22Rv1 (cell line): ENCODE measurements around the gene FRMD3.
"Not testable (repeated sequence)": the region's sequence is repeated elsewhere in the genome, so short reads cannot be mapped to it uniquely, and the experiment has no call there.

Experiments used
- H3K27ac ChIP-seq: fragments of 450-650 bp; 2 replicates; pipeline ENCODE4 v1.5.1; 2017
- ZFX ChIP-seq: fragments of 450-650 bp; IDR thresholded peaks from 2 replicates; pipeline ENCODE4 v1.6.1; 2017; ENCODE audit warnings: antibody characterized with exemption, borderline replicate concordance
- TF ChIP-seq, protein P1 (sequence below): fragments of 450-650 bp; IDR thresholded peaks from 2 replicates; pipeline ENCODE4 v1.5.1; 2017; ENCODE audit warnings: mild to moderate bottlenecking

Gene FRMD3

GRCh38 chr9:83523684-83524083, 14.5 kb downstream of the FRMD3 start:
- TF ChIP-seq ZFX: no peak
- TF ChIP-seq, protein P1, sequence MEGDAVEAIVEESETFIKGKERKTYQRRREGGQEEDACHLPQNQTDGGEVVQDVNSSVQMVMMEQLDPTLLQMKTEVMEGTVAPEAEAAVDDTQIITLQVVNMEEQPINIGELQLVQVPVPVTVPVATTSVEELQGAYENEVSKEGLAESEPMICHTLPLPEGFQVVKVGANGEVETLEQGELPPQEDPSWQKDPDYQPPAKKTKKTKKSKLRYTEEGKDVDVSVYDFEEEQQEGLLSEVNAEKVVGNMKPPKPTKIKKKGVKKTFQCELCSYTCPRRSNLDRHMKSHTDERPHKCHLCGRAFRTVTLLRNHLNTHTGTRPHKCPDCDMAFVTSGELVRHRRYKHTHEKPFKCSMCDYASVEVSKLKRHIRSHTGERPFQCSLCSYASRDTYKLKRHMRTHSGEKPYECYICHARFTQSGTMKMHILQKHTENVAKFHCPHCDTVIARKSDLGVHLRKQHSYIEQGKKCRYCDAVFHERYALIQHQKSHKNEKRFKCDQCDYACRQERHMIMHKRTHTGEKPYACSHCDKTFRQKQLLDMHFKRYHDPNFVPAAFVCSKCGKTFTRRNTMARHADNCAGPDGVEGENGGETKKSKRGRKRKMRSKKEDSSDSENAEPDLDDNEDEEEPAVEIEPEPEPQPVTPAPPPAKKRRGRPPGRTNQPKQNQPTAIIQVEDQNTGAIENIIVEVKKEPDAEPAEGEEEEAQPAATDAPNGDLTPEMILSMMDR: no peak
- no peak overlapping the region for H3K27ac ChIP-seq

DNA sequence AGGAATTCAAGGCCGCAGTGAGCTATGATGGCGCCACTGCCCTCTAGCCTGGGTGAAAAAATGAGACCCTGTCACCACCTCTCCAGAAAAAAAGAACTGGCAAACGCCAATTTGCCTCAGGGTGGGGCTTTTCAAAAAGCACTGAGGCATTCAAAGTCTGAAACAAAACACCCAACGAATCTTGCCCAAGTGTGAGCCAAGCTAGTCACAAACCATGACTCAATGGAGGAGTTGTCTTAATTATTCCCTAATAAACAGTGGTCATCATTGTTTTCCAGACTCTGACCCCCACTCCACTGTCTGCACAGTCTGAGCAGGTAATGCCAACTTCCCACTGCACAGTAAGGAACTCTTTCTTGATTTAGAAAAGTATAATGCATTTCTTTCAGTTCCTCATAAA, 16.8 kb downstream of the FRMD3 start:
- TF ChIP-seq, protein P1: no peak
- no peak for TF ChIP-seq ZFX
- no peak overlapping the region for H3K27ac ChIP-seq

DNA sequence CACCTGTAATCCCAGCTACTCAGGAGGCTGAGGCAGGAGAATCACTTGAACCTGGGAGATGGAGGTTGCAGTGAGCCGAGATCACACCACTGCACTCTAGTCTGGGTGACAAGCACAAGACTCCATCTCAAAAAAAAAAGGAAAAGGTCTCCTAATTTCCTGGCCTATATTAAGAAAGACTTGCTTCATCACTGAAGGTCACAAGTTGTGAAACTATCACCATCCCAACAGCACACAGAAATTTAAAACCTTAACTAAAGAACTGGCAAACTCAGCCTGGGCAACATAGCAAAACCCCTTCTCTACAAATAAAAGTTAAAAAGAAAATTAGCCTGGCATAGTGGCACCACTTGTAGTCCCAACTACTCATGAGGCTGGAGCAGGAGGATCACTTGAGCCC, 17.2 kb downstream of the FRMD3 start:
- TF ChIP-seq, protein P1: no peak
- TF ChIP-seq ZFX: no peak
- no peak overlapping the region for H3K27ac ChIP-seq

GRCh38 chr9:83520292-83520691, 17.9 kb downstream of the FRMD3 start:
- H3K27ac ChIP-seq: no peak overlapping the region
- no peak for TF ChIP-seq ZFX
- TF ChIP-seq, protein P1: no peak

GRCh38 chr9:83517980-83518379, 20.2 kb downstream of the FRMD3 start:
- not testable (repeated sequence) for H3K27ac ChIP-seq

GRCh38 chr9:83514767-83515166, 23.4 kb downstream of the FRMD3 start:
- H3K27ac ChIP-seq: no peak overlapping the region
- TF ChIP-seq, protein P1: no peak
- TF ChIP-seq ZFX: no peak

DNA sequence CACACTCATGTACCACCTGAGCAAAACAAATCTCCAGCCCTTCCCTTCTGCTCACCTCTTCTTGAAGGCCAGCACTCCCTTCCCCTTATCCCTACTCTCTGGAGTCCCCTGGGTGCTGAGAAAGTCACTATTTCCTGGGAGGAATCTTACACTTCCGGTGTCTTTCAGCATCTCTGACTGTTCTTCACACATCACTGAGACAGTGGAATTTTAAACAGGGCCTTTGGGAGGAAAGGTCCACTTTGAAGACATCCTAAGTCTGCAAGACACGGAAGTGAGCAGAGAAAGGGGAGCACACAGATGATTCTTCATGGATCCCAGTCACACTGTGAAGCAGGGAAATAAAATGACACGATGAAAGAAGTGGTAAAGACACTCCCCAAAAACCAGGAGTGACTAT, 25.6 kb downstream of the FRMD3 start:
- no peak overlapping the region for H3K27ac ChIP-seq
- TF ChIP-seq ZFX: no peak
- TF ChIP-seq, protein P1: no peak

DNA sequence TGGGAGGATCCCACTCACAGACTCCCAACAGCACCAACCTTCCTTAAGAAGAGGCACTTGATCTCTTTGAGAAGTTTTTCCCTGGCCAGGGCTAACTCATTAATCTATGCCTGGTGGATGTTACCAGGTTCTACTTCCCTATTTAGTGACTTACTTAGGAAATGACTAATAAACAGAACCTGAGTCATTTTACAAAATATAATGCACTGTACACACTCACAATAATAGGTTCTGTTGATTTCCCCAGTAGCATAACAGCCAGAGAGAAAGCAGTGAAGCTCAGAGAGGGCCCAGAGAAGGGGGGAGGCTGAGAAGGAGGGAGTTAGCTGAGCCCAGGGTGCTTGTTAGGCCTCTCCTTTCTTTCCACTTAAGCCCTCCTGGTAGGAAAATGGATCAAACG, 27.1 kb downstream of the FRMD3 start:
- no peak overlapping the region for H3K27ac ChIP-seq
- TF ChIP-seq, protein P1: no peak
- no peak for TF ChIP-seq ZFX
